ENCODE results near the gene DTX2. TPM values are rescaled to one million over a fixed set of nuclear protein-coding genes. Genes with fewer than 3 reads are reported as not detected.
"Not testable (repeated sequence)": the region's sequence is repeated elsewhere in the genome, so short reads cannot be mapped to it uniquely, and the experiment has no call there.

DTX2 gene
- total and polyA plus RNA-seq, 4 donors: 4.5 to 9.5 (median 6.0) TPM

- DNase-seq (ENCODE audit: low spot score): no peak
- H3K27ac ChIP-seq (ENCODE audit: low read depth in 1 of 2, low read length in 2 of 2): no peak within 1 kb of the TSS
- H3K36me3 ChIP-seq (ENCODE audit: control insufficient read depth in 4 of 4, insufficient read depth in 3 of 4, low read depth in 1 of 4, low read length in 3 of 4): peaks cover 2 to 7% (median 3%) of the 10 kb centered on the region in 4 donors
- H3K9ac ChIP-seq (ENCODE audit: low read depth in 1 of 2, low read length in 2 of 2): no peak within 1 kb of the TSS
- 54% methylated on average over 20 of the region's 20 CpGs for WGBS
- H3K4me3 ChIP-seq (ENCODE audit: low read depth in 1 of 3, low read length in 3 of 3): no peak within 1 kb of the TSS
- peaks cover 0 to 7% (median 0%) of the 10 kb centered on the region in 4 donors for H3K4me1 ChIP-seq (ENCODE audit: control insufficient read depth in 4 of 4, insufficient read depth in 4 of 4, low read length in 3 of 4)
- H3K27me3 ChIP-seq (ENCODE audit: control insufficient read depth in 4 of 4, insufficient read depth in 4 of 4, low read length in 3 of 4): no peaks in the 10 kb centered on the region
- H3K9me3 ChIP-seq (ENCODE audit: control insufficient read depth in 4 of 4, low read length in 3 of 4): no peaks in the 10 kb centered on the region
- TF ChIP-seq ATF3 (IDR thresholded peaks at IDR 0.05) (no peak), FOXA2 (IDR thresholded peaks at IDR 0.05) (no peak), HNF4G (IDR thresholded peaks at IDR 0.05) (no peak), RAD21 (IDR thresholded peaks at IDR 0.05) (no peak), YY1 (IDR thresholded peaks at IDR 0.05) (no peak), EGR1 (IDR thresholded peaks at IDR 0.05; ENCODE audit: low read depth in 2 of 2) (no peak), ZBTB33 (IDR thresholded peaks at IDR 0.05) (no peak), REST (IDR thresholded peaks at IDR 0.05) (no peak), HNF4A (conservative IDR thresholded peaks at IDR 0.05) (no peak), TAF1 (conservative IDR thresholded peaks at IDR 0.05) (no peak), GABPA (IDR thresholded peaks at IDR 0.05 in 1 of 2, conservative IDR thresholded peaks at IDR 0.05 in 1 of 2) (no peak), NR2F2 (IDR thresholded peaks at IDR 0.05) (no peak)
Measured at GRCh38 chr7:76509931-76510877, 48.7 kb downstream of the DTX2 start, which contains the start of gene UPK3B. Gene UPK3B, plus strand, starts transcription at chr7:76510552. Its CDS starts 101 bp downstream, at chr7:76510653.

- H3K36me3 ChIP-seq (ENCODE audit: control insufficient read depth in 4 of 4, insufficient read depth in 3 of 4, low read depth in 1 of 4, low read length in 3 of 4); H3K4me3 ChIP-seq (ENCODE audit: low read depth in 1 of 3, low read length in 3 of 3); H3K9me3 ChIP-seq (ENCODE audit: control insufficient read depth in 4 of 4, low read length in 3 of 4); H3K4me1 ChIP-seq (ENCODE audit: control insufficient read depth in 4 of 4, insufficient read depth in 4 of 4, low read length in 3 of 4); H3K9ac ChIP-seq (ENCODE audit: low read depth in 1 of 2, low read length in 2 of 2); DNase-seq (ENCODE audit: low spot score); H3K27ac ChIP-seq (ENCODE audit: low read depth in 1 of 2, low read length in 2 of 2); H3K27me3 ChIP-seq (ENCODE audit: control insufficient read depth in 4 of 4, insufficient read depth in 4 of 4, low read length in 3 of 4): not testable (repeated sequence)
- WGBS: 80% methylated on average over 16 of the region's 24 CpGs
Measured at GRCh38 chr7:76511200-76511910, 49.8 kb downstream of the DTX2 start.

GRCh38 chr7:76511911-76512885, 50.7 kb downstream of the DTX2 start:
- not testable (repeated sequence) for H3K9ac ChIP-seq (ENCODE audit: low read depth in 1 of 2, low read length in 2 of 2); H3K4me3 ChIP-seq (ENCODE audit: low read depth in 1 of 3, low read length in 3 of 3); DNase-seq (ENCODE audit: low spot score); H3K36me3 ChIP-seq (ENCODE audit: control insufficient read depth in 4 of 4, insufficient read depth in 3 of 4, low read depth in 1 of 4, low read length in 3 of 4); H3K27ac ChIP-seq (ENCODE audit: low read depth in 1 of 2, low read length in 2 of 2); H3K4me1 ChIP-seq (ENCODE audit: control insufficient read depth in 4 of 4, insufficient read depth in 4 of 4, low read length in 3 of 4); H3K9me3 ChIP-seq (ENCODE audit: control insufficient read depth in 4 of 4, low read length in 3 of 4); H3K27me3 ChIP-seq (ENCODE audit: control insufficient read depth in 4 of 4, insufficient read depth in 4 of 4, low read length in 3 of 4)
- WGBS: 81% methylated on average over 16 of the region's 31 CpGs

Data from liver (tissue), 9 donors.